Stomach (tissue), 4 donors: Measurements from ENCODE around the gene ERC2.

Experiments used
- EP300 ChIP-seq: sonication (generic); formaldehyde crosslinking; IDR thresholded peaks from one replicate; pipeline ENCODE4 v1.6.1; 2017; ENCODE audit warnings: antibody characterized with exemption
- POLR2A ChIP-seq, 4 donors: fragments of 450-650 bp; IDR thresholded peaks; one replicate each; pipeline ENCODE4 v1.6.1; 2016; ENCODE audit warnings: antibody characterized with exemption in 4 of 4, control low read depth in 2 of 4, mild to moderate bottlenecking in 1 of 4, moderate library complexity in 1 of 4
- TF ChIP-seq, protein P1 (sequence below), 7 experiments: fragments of 450-650 bp in 4 of 7; fragments of 200-600 bp in 3 of 7; sonication (generic) in 3 of 7; IDR thresholded peaks; one replicate each; pipeline ENCODE4 v1.5.1; 2016 to 2019; ENCODE audit warnings: antibody characterized with exemption in 7 of 7, control low read depth in 2 of 7, mild to moderate bottlenecking in 1 of 7

DNA sequence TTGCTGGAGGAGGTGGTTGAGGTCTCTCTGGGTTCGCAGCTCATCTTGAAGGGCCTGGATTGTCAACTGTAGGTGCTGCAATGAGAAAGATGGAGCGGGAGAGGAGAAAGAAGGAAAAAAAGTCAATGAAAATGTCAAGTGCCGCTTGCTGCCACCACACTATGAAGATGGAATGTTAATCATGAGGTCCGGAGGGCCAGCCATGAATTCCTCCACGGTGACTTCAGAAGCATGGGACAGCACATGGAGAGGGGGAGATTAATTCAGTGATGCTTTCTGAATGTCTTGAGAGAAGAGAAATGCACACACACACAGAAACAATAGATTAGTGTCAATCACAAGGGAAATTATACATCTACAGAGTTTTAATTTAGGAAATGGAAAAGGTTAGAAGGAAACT, 171.9 kb downstream of the ERC2 start:
- TF ChIP-seq, protein P1, sequence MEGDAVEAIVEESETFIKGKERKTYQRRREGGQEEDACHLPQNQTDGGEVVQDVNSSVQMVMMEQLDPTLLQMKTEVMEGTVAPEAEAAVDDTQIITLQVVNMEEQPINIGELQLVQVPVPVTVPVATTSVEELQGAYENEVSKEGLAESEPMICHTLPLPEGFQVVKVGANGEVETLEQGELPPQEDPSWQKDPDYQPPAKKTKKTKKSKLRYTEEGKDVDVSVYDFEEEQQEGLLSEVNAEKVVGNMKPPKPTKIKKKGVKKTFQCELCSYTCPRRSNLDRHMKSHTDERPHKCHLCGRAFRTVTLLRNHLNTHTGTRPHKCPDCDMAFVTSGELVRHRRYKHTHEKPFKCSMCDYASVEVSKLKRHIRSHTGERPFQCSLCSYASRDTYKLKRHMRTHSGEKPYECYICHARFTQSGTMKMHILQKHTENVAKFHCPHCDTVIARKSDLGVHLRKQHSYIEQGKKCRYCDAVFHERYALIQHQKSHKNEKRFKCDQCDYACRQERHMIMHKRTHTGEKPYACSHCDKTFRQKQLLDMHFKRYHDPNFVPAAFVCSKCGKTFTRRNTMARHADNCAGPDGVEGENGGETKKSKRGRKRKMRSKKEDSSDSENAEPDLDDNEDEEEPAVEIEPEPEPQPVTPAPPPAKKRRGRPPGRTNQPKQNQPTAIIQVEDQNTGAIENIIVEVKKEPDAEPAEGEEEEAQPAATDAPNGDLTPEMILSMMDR (IDR thresholded peaks at IDR 0.05), result no peak
- TF ChIP-seq POLR2A (IDR thresholded peaks at IDR 0.05) (no peak), EP300 (no peak)
